Measurements from ENCODE around the gene GNB1L. TPM values are rescaled to one million over a fixed set of nuclear protein-coding genes. Genes with fewer than 3 reads are reported as not detected.

The GNB1L gene
- total and polyA plus RNA-seq, 4 donors: 4.5 to 9.3 (median 6.7) TPM

- H3K27ac ChIP-seq (ENCODE audit: low read depth in 1 of 2, low read length in 1 of 2): no peak overlapping the region
- no peak for ATAC-seq (ENCODE audit: insufficient read depth, low FRiP score)
- no peaks in the 10 kb centered on the region for H3K27me3 ChIP-seq (ENCODE audit: control insufficient read depth in 3 of 3, insufficient read depth in 3 of 3, low read length in 2 of 3)
- no peaks in the 10 kb centered on the region for H3K9me3 ChIP-seq (ENCODE audit: control insufficient read depth in 4 of 4, insufficient read depth in 3 of 4, low read length in 3 of 4)
- DNase-seq: no peak
- no peak overlapping the region for H3K4me3 ChIP-seq
- no peak overlapping the region for H3K9ac ChIP-seq (ENCODE audit: insufficient read depth in 1 of 2, low read length in 2 of 2)
- 96 to 97% methylated on average over 11 of the region's 11 CpGs for WGBS, 2 donors
- TF ChIP-seq, protein P1, sequence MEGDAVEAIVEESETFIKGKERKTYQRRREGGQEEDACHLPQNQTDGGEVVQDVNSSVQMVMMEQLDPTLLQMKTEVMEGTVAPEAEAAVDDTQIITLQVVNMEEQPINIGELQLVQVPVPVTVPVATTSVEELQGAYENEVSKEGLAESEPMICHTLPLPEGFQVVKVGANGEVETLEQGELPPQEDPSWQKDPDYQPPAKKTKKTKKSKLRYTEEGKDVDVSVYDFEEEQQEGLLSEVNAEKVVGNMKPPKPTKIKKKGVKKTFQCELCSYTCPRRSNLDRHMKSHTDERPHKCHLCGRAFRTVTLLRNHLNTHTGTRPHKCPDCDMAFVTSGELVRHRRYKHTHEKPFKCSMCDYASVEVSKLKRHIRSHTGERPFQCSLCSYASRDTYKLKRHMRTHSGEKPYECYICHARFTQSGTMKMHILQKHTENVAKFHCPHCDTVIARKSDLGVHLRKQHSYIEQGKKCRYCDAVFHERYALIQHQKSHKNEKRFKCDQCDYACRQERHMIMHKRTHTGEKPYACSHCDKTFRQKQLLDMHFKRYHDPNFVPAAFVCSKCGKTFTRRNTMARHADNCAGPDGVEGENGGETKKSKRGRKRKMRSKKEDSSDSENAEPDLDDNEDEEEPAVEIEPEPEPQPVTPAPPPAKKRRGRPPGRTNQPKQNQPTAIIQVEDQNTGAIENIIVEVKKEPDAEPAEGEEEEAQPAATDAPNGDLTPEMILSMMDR (IDR thresholded peaks at IDR 0.05; ENCODE audit: control extremely low read depth, extremely low read depth): no peak
- peaks cover 0 to 19% (median 0%) of the 10 kb centered on the region in 5 donors for H3K4me1 ChIP-seq (ENCODE audit: control insufficient read depth in 5 of 5, insufficient read depth in 5 of 5, low read length in 5 of 5)
- H3K36me3 ChIP-seq (ENCODE audit: control insufficient read depth in 4 of 4, insufficient read depth in 4 of 4, low read length in 4 of 4): no peaks in the 10 kb centered on the region
These were observed 41.8 kb downstream of the GNB1L start for GRCh38 chr22:19812910-19813309.

- H3K9ac ChIP-seq (ENCODE audit: insufficient read depth in 1 of 2, low read length in 2 of 2): no peak overlapping the region
- TF ChIP-seq, protein P1 (IDR thresholded peaks at IDR 0.05; ENCODE audit: control extremely low read depth, extremely low read depth): no peak
- ATAC-seq (ENCODE audit: insufficient read depth, low FRiP score): no peak
- DNase-seq: no peak
- H3K36me3 ChIP-seq (ENCODE audit: control insufficient read depth in 4 of 4, insufficient read depth in 4 of 4, low read length in 4 of 4): no peaks in the 10 kb centered on the region
- no peak overlapping the region for H3K27ac ChIP-seq (ENCODE audit: low read depth in 1 of 2, low read length in 1 of 2)
- 93 to 95% methylated on average over 36 of the region's 36 CpGs for WGBS, 2 donors
- no peaks in the 10 kb centered on the region for H3K27me3 ChIP-seq (ENCODE audit: control insufficient read depth in 3 of 3, insufficient read depth in 3 of 3, low read length in 2 of 3)
- peaks cover 0 to 18% (median 0%) of the 10 kb centered on the region in 5 donors for H3K4me1 ChIP-seq (ENCODE audit: control insufficient read depth in 5 of 5, insufficient read depth in 5 of 5, low read length in 5 of 5)
- no peak overlapping the region for H3K4me3 ChIP-seq
- no peaks in the 10 kb centered on the region for H3K9me3 ChIP-seq (ENCODE audit: control insufficient read depth in 4 of 4, insufficient read depth in 3 of 4, low read length in 3 of 4)
These were observed 42.6 kb downstream of the GNB1L start for GRCh38 chr22:19811811-19812771.

DNA sequence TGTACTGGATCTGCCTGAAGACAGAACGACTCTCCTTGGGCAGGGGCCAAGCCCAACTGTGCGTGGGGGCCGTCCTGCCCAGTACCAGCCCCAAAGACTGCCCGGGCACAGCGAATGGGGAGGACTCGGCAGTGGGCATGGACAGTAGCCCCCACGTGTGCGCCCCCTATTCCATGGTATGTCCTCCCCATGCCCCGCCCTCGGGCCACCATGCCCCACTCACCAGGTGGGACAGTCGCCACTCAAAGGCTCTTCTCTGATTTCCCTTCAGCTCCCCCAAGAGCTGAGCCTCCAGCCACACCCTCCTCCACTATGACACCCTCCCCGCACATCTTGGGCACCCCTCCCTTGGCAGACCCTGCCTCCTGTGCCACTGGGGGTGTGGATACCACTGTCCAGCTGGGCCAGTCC, 43.5 kb downstream of the GNB1L start:
- Histone ChIP-seq H3K9ac (ENCODE audit: insufficient read depth in 1 of 2, low read length in 2 of 2) (no peak overlapping the region), H3K4me3 (no peak overlapping the region), H3K27ac (ENCODE audit: low read depth in 1 of 2, low read length in 1 of 2) (no peak overlapping the region), H3K4me1 (ENCODE audit: control insufficient read depth in 5 of 5, insufficient read depth in 5 of 5, low read length in 5 of 5) (peaks cover 0 to 14% (median 0%) of the 10 kb centered on the region in 5 donors), H3K9me3 (ENCODE audit: control insufficient read depth in 4 of 4, insufficient read depth in 3 of 4, low read length in 3 of 4) (no peaks in the 10 kb centered on the region), H3K36me3 (ENCODE audit: control insufficient read depth in 4 of 4, insufficient read depth in 4 of 4, low read length in 4 of 4) (no peaks in the 10 kb centered on the region), H3K27me3 (ENCODE audit: control insufficient read depth in 3 of 3, insufficient read depth in 3 of 3, low read length in 2 of 3) (no peaks in the 10 kb centered on the region)
- DNase-seq (no peak), ATAC-seq (ENCODE audit: insufficient read depth, low FRiP score) (no peak)
- 91 to 92% methylated on average over 12 of the region's 12 CpGs for WGBS, 2 donors
- TF ChIP-seq, protein P1 (IDR thresholded peaks at IDR 0.05; ENCODE audit: control extremely low read depth, extremely low read depth): no peak
